CD4-positive, alpha-beta T cell treated with Interleukin-15 for 4 hours (primary cell): ENCODE results near the gene ACSS2.

Experiments used
- DNase-seq: peaks from one replicate; pipeline ENCODE4 v3.0.0-alpha.2; 2020; ENCODE audit warnings: low spot score

The ACSS2 gene

DNA sequence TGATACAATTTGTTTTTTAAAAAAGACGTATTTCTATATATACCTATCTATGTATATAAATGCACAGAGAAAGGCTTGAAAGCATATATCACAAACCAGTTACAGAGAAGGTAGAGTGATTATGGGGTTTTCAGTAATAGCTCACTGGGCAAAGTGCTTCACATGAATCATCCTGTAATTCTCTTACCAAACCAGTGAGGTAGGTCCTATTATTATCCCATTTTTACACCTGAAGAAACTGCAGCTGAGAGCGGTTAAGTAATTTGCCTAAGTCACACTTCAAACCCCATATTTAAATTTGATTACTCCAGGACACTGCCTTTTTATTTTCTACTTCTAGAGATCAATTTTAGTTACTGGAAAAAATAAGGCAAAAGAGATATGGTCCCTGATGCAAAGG lies 74.8 kb downstream of the ACSS2 start:
- no peak for DNase-seq

DNA sequence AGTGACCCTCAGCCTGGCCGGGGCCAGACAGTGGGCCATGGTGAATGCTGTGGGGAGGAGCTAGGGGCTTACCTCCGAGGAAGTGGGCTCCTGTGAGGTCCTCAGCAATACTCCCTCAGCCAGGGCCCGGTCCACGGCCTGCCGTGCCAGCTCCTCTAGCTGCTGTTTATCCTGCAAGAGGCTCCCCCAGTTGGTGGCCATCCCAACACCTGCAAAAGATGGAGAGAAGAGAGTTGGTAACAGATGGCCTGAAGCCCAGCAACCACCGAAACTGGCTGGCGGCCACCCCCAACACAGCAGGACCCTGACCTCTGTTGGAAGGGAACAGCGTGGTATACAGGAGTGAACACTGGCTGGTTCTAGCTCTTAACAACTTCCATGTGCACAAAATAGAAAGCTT lies 75.2 kb downstream of the ACSS2 start:
- DNase-seq = no peak

DNA sequence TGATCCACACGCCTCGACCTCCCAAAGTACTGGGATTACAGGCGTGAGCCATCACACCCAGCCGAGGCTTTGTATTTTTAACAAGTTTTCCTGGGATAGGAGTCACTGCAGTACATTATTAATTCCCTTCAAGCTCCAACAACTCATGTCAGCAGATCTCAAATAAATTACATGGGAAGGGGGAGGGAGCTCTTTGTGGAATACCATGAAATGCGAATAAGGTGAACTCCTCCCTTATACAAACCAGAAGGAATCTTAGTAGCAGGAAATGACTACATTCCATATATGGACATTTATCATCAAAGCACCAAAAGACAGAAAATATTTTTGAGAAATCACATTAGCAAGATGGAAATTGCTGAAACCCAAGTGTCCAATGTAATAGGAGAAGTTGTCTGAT lies 76.3 kb downstream of the ACSS2 start:
- no peak for DNase-seq

DNA sequence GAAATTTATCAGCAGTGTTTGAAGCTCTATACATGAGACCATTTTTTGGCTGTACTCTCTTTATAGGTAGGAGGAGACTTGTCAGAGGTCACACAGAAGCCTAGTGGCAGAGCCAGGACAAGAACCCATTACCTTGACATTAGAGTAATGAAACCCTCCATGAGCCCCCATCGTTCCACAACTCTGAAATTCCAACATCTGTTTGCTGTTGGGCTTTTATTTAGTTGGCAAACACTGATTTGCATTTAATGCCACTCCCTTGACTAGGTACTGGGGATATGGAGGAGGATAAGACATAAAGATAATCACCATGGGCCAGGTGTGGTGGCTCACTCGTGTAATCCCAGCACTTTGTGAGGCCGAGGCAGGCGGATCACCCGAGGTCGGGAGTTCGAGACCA lies 77.5 kb downstream of the ACSS2 start:
- DNase-seq = no peak

DNA sequence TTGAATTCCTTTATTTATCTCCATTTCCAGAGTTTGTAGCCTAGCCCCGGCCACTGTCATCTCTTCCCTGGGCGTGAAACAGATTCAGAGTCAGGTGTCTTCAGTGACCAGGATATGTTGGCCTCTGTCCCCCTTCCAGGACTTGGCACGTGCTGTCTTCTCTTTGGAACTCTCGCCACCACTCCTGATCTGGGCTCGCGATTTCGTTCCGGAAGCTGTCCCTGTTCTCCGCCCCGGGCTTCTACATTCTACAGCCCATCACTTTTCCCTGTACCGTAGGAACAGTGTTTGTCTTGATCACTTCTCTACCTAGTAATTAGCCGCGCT lies 78.5 kb downstream of the ACSS2 start:
- peak; percentile 2 for DNase-seq

DNA sequence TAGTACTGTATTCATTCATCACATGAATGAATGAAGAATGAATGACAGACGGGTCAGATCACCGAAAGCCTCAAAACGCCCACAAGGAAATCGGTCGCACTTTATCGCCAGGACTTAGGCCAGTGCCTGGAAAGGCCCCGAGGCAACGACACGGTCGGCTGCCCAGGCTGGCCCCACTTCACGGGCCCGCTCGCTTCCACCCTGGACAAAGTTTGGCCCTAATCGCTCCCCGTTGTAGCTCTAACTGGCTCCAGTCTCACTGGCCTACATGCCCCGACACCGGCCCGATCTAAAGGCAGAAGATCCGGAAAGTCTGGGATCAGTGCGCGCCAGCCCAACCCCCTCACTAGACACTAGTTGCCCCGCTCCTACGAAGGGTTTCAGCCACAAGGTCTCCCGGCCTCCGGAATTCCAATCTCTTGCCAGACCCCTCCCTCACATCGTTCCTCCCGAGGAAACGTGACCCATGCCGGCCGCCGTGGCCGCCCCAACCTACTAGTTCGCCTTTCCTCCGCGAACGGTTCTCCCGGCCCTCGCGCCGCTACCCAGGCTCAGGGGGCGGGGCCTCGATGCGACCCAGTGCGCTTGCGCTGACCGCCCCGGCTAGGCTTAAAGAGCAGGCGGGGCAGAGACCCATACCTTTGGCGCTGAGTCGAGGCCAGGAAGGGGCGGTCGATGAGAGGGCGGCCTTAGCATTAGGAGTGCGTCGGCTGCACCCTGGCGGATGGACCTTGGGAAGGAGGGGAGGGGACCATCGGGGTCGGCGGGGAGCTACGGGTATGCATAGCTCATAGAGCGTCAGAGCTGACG lies 79.0 kb downstream of the ACSS2 start, which contains the start of the genes GSS and MYH7B:
Gene GSS, minus strand, starts transcription at position 576 of the 810 bp plus-strand sequence. CDS start 3,954 bp downstream, outside the sequence.
Gene MYH7B, plus strand, starts transcription at position 638 of the 810 bp plus-strand sequence. CDS start 22,138 bp downstream, outside the sequence.
- peak; percentile 96 for DNase-seq

DNA sequence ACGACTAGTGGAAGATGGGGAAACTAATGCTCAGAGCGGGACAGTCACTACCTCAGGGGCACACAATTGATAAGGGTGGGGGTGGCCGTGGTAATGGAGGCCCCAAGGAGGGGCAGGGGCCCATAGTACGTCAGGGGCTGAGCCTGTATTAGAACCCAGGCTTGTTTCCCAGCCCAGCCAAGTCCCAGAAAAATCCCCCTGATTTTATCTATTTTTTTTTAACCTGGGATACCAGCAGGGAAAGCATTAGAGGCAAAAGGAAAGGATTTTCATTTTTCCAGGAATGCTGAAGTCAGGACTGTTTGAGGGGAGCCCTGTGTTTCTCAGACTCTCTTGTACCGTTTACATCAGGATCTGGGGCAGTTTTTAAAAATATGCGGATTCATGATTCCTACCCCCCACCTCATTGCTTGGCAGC lies 79.6 kb downstream of the ACSS2 start:
- DNase-seq = no peak

DNA sequence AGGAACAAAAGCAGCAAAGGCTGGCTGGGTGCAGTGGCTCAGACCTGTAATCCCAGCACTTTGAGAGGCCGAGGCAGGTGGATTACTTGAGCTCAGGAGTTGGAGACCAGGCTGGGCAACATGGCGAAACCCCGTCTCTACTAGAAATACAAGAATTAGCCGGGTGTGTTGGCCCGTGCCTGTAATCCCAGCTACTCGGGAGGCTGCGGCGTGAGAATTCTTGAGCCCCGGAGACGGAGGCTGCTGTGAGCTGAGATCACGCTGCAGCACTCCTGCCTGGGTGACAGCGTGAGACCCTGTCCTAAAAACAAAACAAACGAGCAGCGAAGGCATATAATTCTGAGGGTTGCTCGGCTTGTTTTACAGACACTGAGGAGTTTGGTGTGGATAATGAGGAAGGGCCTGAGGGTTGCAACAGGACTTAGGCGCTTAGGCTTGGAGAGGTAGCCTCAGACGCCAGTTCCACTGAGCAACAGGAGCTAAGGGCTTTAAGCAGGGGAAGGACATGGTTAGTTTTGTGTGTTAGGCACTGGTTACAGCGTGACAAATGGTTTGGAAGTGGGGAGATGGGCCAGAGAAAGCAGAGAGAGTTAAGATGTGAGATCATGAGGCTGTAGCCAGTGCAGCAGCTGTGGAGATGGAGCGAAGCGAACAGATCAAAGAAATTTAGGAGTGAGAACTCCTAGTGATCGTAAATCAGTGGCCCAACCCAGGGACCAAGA lies 80.5 kb downstream of the ACSS2 start:
- DNase-seq = no peak

DNA sequence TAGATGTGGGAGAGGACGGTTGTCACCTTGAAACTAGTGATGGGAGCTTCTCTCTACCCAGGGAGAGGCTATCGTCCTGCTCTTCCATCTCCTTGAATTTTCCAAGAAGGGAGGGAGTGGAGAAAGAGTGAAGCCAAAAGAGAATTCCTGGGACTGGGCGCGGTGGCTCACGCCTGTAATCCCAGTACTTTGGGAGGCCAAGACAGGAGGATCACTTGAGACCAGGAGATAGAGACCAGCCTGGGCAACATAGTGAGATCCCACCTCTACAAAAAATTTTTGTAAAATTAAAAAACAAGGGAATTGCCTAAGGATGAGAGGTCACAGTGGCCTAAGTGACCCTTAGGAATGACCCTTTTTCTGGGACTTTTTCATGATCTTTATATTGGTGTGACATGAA lies 88.1 kb downstream of the ACSS2 start:
- no peak for DNase-seq

DNA sequence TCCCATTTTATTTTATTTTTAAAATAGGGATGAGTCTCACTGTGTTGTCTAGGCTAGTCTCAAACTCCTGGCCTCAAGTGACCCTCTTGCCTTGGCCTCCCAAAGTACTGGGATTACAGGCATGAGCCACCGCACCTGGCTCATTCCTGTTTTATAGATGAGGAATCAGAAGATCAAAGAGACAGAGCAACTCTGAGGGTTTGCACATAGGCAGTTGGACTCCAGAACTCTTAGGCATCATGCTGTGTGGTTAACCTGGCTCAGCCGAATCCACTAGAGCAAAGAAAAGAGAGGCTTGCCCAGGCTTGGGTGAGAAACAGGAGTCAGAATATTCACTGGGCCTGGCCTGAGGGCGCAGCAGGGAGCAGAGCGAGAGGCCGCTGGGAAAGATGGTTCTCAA lies 88.6 kb downstream of the ACSS2 start:
- no peak for DNase-seq

DNA sequence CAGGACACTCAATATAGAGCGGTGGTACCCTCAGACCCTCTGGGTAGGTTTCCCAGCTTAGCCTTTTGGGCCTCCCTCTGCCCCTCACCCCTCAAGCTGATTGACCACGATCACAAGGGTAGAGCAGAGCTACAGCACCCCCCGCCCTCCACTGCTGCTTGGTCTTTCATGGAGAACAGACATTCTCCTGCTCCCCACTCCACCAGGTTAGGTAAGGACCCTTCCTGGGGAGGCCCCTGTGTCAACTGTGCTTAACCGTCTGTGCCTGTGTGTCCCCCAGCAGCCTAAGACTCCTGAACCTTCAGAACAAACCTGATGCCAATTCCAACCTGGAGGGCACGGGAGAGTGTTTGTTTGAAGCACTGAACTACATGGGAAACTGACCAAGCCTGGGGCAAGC lies 91.0 kb downstream of the ACSS2 start:
- no peak for DNase-seq

DNA sequence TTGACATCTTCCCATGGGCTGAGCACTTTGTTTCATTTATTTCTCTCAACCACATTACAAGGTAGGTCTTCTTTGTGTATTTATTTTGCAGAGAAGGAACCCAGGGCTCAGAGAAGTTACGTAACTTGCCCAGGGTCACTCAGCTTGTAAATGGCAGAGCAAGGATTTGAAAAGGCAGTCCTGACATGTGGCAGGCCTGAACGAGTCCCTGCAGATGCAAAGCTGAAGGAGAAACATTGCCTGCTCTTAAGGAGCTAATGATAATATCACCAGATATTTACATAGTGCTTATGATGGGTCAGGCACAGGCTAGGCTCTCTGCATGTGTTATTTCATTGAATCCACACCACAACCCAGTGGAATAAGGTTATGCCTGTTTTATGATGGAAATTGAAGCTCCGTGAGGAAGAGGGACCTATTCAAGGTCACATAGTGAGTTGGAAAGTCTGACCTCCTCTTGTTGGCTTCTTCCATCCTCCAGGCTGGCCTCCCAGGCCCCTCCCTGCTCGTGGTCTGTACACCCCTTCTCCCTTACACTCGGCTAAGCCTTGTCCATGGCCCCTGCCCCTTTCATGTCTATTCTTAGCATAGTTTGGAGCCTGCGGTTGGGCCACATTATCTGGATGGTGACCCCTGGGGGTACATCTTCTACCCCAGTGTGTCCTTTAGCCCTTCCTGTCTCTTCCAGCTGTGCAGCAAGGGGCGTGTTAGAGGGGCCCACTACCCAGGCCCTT lies 91.8 kb downstream of the ACSS2 start:
- no peak for DNase-seq

DNA sequence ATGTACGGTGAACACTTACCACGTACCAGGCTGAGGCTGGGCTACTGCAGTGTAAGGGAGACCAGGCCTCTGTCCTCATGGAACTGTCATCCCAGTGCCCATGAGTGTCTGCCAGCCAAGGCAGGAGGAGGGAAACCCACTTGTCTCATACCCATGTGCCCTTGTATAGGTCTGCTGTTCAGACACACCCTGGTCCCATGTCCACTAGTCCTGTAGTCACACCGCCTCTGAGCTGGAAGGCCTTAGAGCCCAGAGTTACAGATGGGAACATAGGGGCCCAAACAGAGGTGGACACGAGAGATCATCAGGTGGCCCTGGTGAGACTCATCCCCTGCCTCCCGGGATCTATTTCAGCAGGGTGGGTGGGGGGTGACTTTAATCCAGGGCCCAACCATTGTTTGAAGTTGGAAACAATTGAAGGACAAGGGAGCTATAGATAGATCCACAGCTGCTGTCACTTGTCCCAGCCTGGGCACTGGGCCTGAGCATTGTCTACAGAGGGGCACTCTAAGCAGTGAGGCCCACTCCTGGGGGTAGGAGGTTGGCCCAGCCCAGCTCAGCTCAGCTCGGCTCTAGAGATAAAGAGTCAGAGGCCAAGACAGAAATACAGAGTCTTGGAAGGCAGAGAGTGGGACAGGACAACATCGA lies 93.9 kb downstream of the ACSS2 start:
- DNase-seq = no peak

DNA sequence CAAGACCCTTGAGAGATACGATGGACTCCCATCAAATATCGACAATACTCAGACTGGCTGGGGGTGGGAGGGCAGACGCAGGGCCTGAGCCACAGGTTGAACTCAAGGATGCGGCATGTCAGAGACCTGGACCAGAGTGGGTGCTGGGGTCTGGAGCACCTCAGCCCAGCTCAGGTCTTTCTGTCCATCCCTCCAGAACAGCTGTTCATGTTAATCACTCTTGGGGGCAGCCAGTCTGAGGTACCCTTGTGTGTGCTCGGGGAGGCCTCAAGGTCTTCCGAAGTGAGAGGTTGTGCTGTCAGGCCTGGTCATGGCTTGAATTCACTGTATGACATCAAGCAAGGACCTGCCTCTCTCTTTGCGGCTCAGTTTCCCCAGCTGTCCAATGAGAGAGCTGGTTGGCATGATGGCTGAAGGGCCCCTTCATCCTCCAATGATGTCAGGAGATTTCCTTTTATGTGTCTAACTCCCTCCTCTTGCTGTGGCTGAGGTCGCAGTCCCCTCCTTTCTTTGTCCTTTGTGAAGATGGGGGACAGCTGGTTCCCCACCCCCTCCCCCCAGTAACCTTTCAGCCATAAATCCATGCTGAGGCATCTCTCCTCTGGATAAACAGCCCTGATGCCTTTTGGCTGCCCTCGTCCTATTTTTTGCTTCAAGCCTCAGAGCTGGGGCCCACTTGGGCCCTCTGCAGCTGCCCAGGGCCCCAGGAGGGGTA lies 94.6 kb downstream of the ACSS2 start:
- no peak for DNase-seq

DNA sequence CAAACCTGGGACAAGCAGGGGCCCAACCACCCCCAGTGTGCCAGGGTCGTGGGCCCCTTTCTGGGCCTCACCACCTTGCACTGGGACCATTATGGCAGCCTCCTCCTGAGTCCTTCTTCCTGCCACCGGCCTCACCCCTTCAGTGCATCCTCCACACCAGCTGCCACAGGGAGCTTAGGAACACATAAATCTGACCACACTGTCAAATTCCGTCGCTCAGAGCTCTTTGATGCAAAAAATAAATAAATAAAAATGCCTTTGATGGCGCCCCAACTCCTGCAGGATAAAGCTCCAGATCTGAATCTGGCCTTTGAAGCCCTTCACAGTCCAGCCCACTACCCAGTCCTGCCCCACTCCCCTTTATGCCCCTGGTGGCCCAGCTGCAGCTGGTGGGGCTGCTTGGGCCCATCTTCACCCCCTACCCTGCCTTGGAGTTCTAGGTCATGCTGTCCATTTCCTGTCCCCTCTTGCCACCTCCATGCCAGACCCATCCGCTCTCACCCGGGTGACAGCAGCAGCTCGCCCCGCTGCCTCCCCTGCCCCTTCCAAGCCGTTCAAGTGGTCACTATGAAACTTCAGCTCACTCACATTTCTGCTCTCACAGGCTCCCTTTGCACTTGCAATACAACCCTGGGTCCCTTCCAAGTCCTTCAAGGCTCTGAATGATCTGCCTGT lies 95.3 kb downstream of the ACSS2 start:
- no peak for DNase-seq

DNA sequence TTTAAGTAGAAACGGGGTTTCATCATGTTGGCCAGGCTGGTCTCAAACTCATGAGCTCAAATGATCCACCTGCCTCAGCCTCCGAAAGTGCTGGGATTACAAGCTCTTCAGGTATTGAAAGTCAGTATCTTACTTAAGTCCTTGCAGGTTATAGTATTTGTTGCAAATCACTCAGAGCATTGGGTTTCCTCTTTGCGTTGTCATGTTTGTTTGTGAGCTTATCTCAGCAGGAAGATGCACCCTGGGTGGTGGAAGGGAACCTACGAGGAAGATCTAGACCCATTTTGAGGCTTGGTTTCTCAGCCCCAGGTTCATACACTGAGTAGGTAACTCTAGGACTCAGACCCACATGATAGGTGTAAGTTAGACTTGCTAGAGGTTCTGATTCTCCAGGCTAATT lies 97.8 kb downstream of the ACSS2 start:
- no peak for DNase-seq

DNA sequence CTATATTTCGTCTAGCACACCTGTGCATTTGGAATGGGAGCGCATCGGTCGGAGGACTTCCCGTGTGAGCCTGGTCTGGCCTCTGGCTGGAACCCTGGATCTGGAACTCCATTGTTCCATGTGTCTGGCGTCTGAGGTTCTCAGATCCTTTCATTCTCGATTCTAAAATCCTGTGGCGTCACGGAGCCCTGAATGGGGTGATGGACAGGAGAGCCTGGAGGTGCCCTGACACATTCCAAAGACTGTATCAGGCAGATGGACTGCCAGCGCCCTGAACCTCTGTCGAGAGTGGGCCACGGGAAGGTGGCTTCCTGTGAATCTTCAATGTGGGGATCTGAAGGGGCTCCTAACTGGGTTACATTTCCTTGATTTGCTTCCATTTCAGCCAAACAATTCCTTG lies 99.9 kb downstream of the ACSS2 start:
- no peak for DNase-seq
